ENCODE data around the gene EXOSC7.

GRCh38 chr3:44989141-44989540, 13.1 kb downstream of the EXOSC7 start:
- TF ChIP-seq MXI1 (IDR thresholded peaks at IDR 0.05; ENCODE audit: low read depth, low read length) = no peak
- TF ChIP-seq CTCF (IDR thresholded peaks at IDR 0.05) = no peak
- no peak for TF ChIP-seq GABPA (IDR thresholded peaks at IDR 0.05; ENCODE audit: low read depth)
- no peak for TF ChIP-seq SIN3A (IDR thresholded peaks at IDR 0.05; ENCODE audit: borderline replicate concordance, low read depth, low read length)
- TF ChIP-seq RFX5 (IDR thresholded peaks at IDR 0.05; ENCODE audit: low read length) = no peak
- TF ChIP-seq TAF1 (IDR thresholded peaks at IDR 0.05; ENCODE audit: borderline replicate concordance, low read depth, low read length) = no peak
- no peak for TF ChIP-seq EP300 (IDR thresholded peaks at IDR 0.05; ENCODE audit: borderline replicate concordance in 1 of 2, low read depth in 1 of 2, low read length in 1 of 2)
- no peak for TF ChIP-seq POLR2AphosphoS5 (IDR thresholded peaks at IDR 0.05; ENCODE audit: low read depth, low read length)
- no peak for TF ChIP-seq REST (IDR thresholded peaks at IDR 0.05; ENCODE audit: low read depth, low read length)
